ENCODE measurements around the gene SPG21. TPM values are rescaled to one million over a fixed set of nuclear protein-coding genes. Genes with fewer than 3 reads are reported as not detected.

SPG21 gene
- total RNA-seq, 1 experiment from 2014 or later, result 66.6 TPM

- Histone ChIP-seq H3K4me1 (ENCODE audit: insufficient read depth, low read length) (no peaks in the 10 kb centered on the region), H4K5ac (ENCODE audit: insufficient read length, low read depth, low read length) (no peak overlapping the region), H2AK5ac (ENCODE audit: insufficient read length, low read length) (no peak overlapping the region), H4K91ac (ENCODE audit: insufficient read length, low read depth, low read length) (no peak overlapping the region), H3T11ph (ENCODE audit: low read length) (no peak overlapping the region), H3K18ac (ENCODE audit: insufficient read length, low read depth, low read length) (no peak overlapping the region), H3K14ac (ENCODE audit: insufficient read depth, low read length) (no peak overlapping the region), H3K27ac (ENCODE audit: insufficient read length, low read depth, low read length) (no peak overlapping the region), H4K20me1 (ENCODE audit: control insufficient read depth, insufficient read depth, insufficient read length) (no peaks in the 10 kb centered on the region), H3K4ac (ENCODE audit: low read depth, low read length) (no peak overlapping the region), H2BK15ac (ENCODE audit: low read depth, low read length) (no peak overlapping the region), H2BK20ac (ENCODE audit: low read depth, low read length, poor library complexity, severe bottlenecking) (no peak overlapping the region), H2BK120ac (ENCODE audit: low read depth, low read length, poor library complexity, severe bottlenecking) (no peak overlapping the region), H3K27me3 (ENCODE audit: insufficient read depth, low read length) (no peaks in the 10 kb centered on the region), H4K8ac (replicated peaks; ENCODE audit: insufficient read length, low read depth, low read length) (no peak overlapping the region), H3K79me2 (ENCODE audit: insufficient read depth, low read length) (no peaks in the 10 kb centered on the region), H2BK12ac (ENCODE audit: insufficient read length, low read depth, low read length) (no peak overlapping the region), H2BK5ac (ENCODE audit: insufficient read length, low read length) (no peak overlapping the region), H3K4me2 (ENCODE audit: insufficient read depth, insufficient read length, low read length) (no peak overlapping the region), H3K9me3 (ENCODE audit: control insufficient read depth, low read depth, low read length) (no peaks in the 10 kb centered on the region), H3K23ac (ENCODE audit: insufficient read length, low read depth, low read length) (no peak overlapping the region), H3K23me2 (ENCODE audit: insufficient read length, low read depth, low read length, poor library complexity, severe bottlenecking) (no peaks in the 10 kb centered on the region), H3K56ac (ENCODE audit: insufficient read length, low read depth, low read length) (no peak overlapping the region), H3K79me1 (ENCODE audit: insufficient read depth, low read depth, low read length, poor library complexity, severe bottlenecking) (no peaks in the 10 kb centered on the region), H3K9ac (ENCODE audit: extremely low read depth, insufficient read length, low read length) (no peak overlapping the region), H2AFZ (ENCODE audit: low read length) (no peak overlapping the region)
- Mint-ChIP-seq H3K36me3 (ENCODE audit: insufficient read depth in 1 of 3, low read depth in 3 of 3) (peaks cover 0 to 10% (median 4%) of the 10 kb centered on the region in 3 experiments; a peak in 4 of 7 replicates), H3K9me3 (no peaks in the 10 kb centered on the region), H3K4me1 (peaks cover 9 to 18% of the 10 kb centered on the region in 2 experiments), H3K27me3 (ENCODE audit: low read depth) (no peaks in the 10 kb centered on the region), H3K27ac (no peak overlapping the region), H3K4me3 (no peak overlapping the region)
- WGBS (ENCODE audit: extremely low coverage, insufficient read length, low lambda C conversion rate), result no CpG with 5 or more reads among the region's 3 CpGs
- TF ChIP-seq CTCF (conservative IDR thresholded peaks at IDR 0.05), result no peak
- DNase-seq, result no peak
These were observed 2.6 kb downstream of the SPG21 start for GRCh38 chr15:64987136-64987535.
